GM12864 (cell line): Measurements from ENCODE around the gene CTDNEP1.
A peak's percentile ranks its signal among the peaks of the same experiment; 100 is the strongest.

Experiments used
- DNase-seq: peaks from one replicate; pipeline ENCODE4 v3.0.0-alpha.2; 2011; ENCODE audit warnings: low read depth
- H3K4me3 ChIP-seq: 2 replicates; pipeline ENCODE4 v1.5.1; 2011; ENCODE audit warnings: mild to moderate bottlenecking, low read depth, low read length, control low read depth
- TF ChIP-seq, protein P1 (sequence below): IDR thresholded peaks from 2 replicates; pipeline ENCODE4 v1.5.1; 2011; ENCODE audit warnings: low read depth, mild to moderate bottlenecking, moderate library complexity, low read length, control low read depth, inconsistent platforms; ENCODE audit errors: missing control alignments

Gene CTDNEP1

GRCh38 chr17:7233701-7234082 is 17.8 kb downstream of the CTDNEP1 start:
- DNase-seq: no peak
- peak overlapping the region; percentile 92 for H3K4me3 ChIP-seq
- TF ChIP-seq, protein P1, sequence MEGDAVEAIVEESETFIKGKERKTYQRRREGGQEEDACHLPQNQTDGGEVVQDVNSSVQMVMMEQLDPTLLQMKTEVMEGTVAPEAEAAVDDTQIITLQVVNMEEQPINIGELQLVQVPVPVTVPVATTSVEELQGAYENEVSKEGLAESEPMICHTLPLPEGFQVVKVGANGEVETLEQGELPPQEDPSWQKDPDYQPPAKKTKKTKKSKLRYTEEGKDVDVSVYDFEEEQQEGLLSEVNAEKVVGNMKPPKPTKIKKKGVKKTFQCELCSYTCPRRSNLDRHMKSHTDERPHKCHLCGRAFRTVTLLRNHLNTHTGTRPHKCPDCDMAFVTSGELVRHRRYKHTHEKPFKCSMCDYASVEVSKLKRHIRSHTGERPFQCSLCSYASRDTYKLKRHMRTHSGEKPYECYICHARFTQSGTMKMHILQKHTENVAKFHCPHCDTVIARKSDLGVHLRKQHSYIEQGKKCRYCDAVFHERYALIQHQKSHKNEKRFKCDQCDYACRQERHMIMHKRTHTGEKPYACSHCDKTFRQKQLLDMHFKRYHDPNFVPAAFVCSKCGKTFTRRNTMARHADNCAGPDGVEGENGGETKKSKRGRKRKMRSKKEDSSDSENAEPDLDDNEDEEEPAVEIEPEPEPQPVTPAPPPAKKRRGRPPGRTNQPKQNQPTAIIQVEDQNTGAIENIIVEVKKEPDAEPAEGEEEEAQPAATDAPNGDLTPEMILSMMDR: no peak

DNA sequence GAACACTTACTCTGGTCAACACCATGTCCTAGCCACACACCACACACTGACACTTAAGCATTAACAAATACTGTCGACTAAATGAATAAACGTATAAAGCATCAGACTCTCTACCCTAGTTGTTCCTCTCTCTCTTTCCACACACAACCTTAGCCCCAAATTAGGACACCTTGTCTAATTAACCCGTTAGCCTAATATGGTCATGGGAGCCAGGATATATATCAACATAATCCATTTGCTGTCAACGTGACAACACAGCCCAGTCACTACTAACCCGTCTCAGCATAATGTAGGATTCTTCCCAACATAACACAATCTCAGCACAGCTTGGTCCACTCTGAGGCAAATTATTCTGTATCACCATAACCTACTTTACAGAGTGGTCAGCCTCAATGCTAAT is 19.4 kb downstream of the CTDNEP1 start:
- peak overlapping the region; percentile 14; the same call in 1 of the 2 replicates for H3K4me3 ChIP-seq
- TF ChIP-seq, protein P1: no peak

DNA sequence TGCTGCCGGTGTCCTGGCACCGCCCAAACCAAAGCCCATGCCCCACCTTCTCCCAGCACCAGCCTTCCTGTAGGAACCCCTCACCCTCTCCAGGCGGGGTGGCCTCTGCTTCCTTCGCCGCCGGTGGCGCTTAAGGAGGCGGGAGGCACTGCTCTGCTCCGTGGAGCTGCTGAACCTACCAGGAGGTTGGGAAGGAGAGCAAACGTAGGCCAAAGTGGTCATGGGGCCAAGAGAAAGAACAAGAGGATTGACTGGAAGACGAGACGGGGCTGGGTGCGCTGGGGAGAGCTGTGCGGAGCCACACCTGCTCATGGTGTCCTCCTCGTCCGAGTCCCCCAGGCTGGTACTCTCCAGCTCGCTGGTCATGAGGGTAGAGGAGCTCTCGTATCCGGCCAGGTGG is 22.0 kb downstream of the CTDNEP1 start:
- TF ChIP-seq, protein P1: no peak
- no peak overlapping the region for H3K4me3 ChIP-seq
- no peak for DNase-seq

More for the DNA sequence above, 19.4 kb downstream of the CTDNEP1 start:
- no peak for DNase-seq

DNA sequence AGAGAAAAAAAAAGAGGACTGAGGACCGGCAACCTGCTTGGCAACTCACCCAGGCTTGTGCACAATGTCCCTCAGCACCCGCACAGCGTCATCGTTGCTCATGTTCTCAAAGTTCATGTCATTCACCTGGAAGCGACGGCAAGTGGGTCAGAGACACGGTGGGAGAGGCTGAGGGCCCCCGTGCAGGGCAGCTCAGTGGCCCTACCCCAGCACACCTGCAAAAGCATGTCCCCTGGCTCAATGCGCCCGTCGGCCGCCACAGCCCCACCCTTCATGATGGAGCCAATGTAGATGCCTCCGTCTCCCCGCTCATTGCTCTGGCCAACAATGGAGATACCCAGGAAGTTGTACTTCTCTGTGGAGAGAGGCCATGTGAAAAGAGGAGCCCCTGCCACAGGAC is 22.6 kb downstream of the CTDNEP1 start:
- DNase-seq: no peak
- TF ChIP-seq, protein P1: no peak
- H3K4me3 ChIP-seq: no peak overlapping the region

DNA sequence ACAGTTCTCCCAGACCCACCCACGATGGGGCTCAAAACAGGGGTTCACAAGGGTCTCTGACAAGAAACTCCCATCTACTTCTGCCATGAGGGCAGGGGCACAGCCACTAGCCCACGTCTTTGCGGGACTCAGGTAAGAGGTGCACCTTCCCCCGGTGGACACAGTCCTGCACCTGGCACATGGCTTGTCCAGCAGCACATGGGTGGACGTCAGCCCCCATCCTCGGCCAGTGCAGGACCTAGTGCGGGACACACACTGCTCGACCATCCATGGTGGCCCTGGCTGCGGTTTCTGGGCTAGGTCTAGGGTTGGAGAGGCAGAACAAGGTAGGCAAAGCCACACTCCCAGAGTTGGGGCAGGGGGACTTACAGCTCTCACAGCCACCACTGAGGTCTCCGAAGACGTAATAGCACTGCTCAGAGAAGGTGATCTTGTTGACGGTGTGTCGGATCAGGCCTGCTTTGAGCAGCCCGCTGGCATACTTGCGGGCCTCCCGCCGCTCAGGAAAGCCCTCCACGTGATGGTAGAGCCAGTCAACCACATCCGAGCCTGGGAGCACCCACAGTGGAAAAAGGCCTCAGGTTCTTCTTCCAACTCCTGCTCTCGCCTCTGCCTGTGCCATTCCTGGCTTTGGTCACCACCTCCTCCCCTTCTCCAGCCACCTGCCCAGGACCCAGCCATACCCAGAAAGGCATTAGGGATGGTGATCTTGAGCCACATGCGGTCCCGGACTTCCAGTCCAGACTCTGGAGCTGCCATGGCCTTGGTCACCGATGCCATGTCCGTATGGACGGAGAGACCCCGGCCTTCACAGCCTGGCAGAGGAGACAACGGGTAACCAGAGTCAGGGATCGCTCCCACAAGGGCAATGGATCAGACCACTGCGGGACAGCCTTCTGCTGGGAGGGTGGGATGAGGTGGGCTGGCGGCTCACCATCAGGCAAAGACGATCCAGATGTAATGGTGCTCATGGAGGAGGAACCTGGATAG is 24.5 kb downstream of the CTDNEP1 start:
- H3K4me3 ChIP-seq: no peak overlapping the region
- no peak for DNase-seq
- TF ChIP-seq, protein P1: no peak

GRCh38 chr17:7225711-7226331 is 25.7 kb downstream of the CTDNEP1 start:
- no peak for DNase-seq
- TF ChIP-seq, protein P1: no peak
- no peak overlapping the region for H3K4me3 ChIP-seq
